Neutrophil (primary cell): ENCODE measurements around the gene FIZ1.

Source experiments
- H3K27ac ChIP-seq: fragments of 200-600 bp; sonication (generic); 2 replicates; pipeline ENCODE4 v1.5.1; 2016; ENCODE audit warnings: mild to moderate bottlenecking, moderate library complexity
- H3K27me3 ChIP-seq: fragments of 200-600 bp; sonication (generic); 2 replicates; pipeline ENCODE4 v1.6.0; 2016; ENCODE audit warnings: mild to moderate bottlenecking
- H3K36me3 ChIP-seq: fragments of 200-600 bp; sonication (generic); 2 replicates; pipeline ENCODE4 v1.5.1; 2017
- H3K4me1 ChIP-seq, 2 experiments: fragments of 200-600 bp in 1 of 2; sonication (generic) in 1 of 2; 1 replicate in 1 of 2; 2 replicates in 1 of 2; pipeline versions ENCODE4 v1.5.1 to v1.6.1; 2013 to 2016; ENCODE audit warnings: low read depth in 1 of 2, low read length in 1 of 2, mild to moderate bottlenecking in 1 of 2, moderate library complexity in 1 of 2; ENCODE audit not compliant: control insufficient read depth in 1 of 2, insufficient read depth in 1 of 2
- H3K4me3 ChIP-seq, 2 experiments: fragments of 200-600 bp in 1 of 2; sonication (generic) in 1 of 2; 1 replicate in 1 of 2; 2 replicates in 1 of 2; pipeline ENCODE4 v1.5.1; 2013 to 2016; ENCODE audit warnings: low read depth in 1 of 2, low read length in 1 of 2, mild to moderate bottlenecking in 1 of 2, moderate library complexity in 1 of 2
- H3K9me3 ChIP-seq: fragments of 200-600 bp; sonication (generic); 2 replicates; pipeline ENCODE4 v1.5.1; 2016
- TF ChIP-seq, protein P1 (sequence below): fragments of 200-600 bp; sonication (generic); IDR thresholded peaks from 2 replicates; pipeline ENCODE4 v1.5.1; 2016; ENCODE audit warnings: antibody characterized with exemption

FIZ1 gene

GRCh38 chr19:55623130-55623529, 23.8 kb upstream of the FIZ1 start:
- Histone ChIP-seq H3K9me3 (no peaks in the 10 kb centered on the region), H3K4me1 (peaks cover 67 to 71% of the 10 kb centered on the region in 2 experiments), H3K36me3 (peaks cover 9% of the 10 kb centered on the region), H3K27me3 (no peaks in the 10 kb centered on the region), H3K4me3 (no peak overlapping the region), H3K27ac (peak overlapping the region; percentile 96)
- TF ChIP-seq, protein P1, sequence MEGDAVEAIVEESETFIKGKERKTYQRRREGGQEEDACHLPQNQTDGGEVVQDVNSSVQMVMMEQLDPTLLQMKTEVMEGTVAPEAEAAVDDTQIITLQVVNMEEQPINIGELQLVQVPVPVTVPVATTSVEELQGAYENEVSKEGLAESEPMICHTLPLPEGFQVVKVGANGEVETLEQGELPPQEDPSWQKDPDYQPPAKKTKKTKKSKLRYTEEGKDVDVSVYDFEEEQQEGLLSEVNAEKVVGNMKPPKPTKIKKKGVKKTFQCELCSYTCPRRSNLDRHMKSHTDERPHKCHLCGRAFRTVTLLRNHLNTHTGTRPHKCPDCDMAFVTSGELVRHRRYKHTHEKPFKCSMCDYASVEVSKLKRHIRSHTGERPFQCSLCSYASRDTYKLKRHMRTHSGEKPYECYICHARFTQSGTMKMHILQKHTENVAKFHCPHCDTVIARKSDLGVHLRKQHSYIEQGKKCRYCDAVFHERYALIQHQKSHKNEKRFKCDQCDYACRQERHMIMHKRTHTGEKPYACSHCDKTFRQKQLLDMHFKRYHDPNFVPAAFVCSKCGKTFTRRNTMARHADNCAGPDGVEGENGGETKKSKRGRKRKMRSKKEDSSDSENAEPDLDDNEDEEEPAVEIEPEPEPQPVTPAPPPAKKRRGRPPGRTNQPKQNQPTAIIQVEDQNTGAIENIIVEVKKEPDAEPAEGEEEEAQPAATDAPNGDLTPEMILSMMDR, result no peak

- TF ChIP-seq, protein P1, result no peak
- Histone ChIP-seq H3K27me3 (no peaks in the 10 kb centered on the region), H3K36me3 (peaks cover 15% of the 10 kb centered on the region), H3K9me3 (no peaks in the 10 kb centered on the region), H3K4me3 (no peak overlapping the region), H3K27ac (peak overlapping the region; percentile 96), H3K4me1 (peaks cover 75 to 78% of the 10 kb centered on the region in 2 experiments)
These were observed 23.1 kb upstream of the FIZ1 start for GRCh38 chr19:55622242-55622969.

DNA sequence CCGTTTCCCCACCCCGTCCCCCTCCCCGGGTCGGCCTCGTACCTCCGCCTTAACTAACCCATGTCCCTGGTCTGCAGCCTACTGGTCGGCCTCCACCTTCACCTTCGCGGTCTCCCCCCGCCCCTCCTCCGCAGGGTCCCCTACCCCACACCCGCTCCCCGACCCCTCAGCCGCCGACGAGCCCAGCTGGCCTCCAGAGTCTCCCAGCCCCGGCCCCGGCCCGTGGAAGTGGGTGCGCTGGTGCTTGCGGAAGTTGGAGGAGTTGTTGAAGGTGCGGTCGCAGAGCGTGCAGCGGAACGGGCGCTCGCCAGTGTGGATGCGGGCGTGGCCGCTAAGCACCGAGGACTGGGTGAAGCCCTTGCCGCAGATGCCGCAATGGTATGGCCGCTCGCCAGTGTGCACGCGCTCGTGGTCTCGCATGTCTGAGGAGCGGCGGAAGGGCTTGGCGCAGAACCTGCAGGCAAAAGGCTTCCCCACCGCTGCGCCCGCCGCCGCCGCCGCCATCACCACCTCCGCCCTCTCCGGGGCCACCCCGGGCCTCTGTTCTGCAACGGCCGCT, 22.4 kb upstream of the FIZ1 start:
- no peaks in the 10 kb centered on the region for H3K27me3 ChIP-seq
- H3K4me3 ChIP-seq, result peak overlapping the region in 1 of 2 experiments; percentile 48
- peak overlapping the region; percentile 96 for H3K27ac ChIP-seq
- no peaks in the 10 kb centered on the region for H3K9me3 ChIP-seq
- TF ChIP-seq, protein P1, result no peak
- peaks cover 22% of the 10 kb centered on the region for H3K36me3 ChIP-seq
- peaks cover 78 to 80% of the 10 kb centered on the region in 2 experiments for H3K4me1 ChIP-seq

GRCh38 chr19:55621205-55621672, 21.9 kb upstream of the FIZ1 start:
- Histone ChIP-seq H3K4me1 (peaks cover 80 to 81% of the 10 kb centered on the region in 2 experiments), H3K36me3 (peaks cover 27% of the 10 kb centered on the region), H3K9me3 (no peaks in the 10 kb centered on the region), H3K27me3 (no peaks in the 10 kb centered on the region), H3K27ac (peak overlapping the region; percentile 96), H3K4me3 (peak overlapping the region; percentile 43 to 48)
- TF ChIP-seq, protein P1, result no peak

DNA sequence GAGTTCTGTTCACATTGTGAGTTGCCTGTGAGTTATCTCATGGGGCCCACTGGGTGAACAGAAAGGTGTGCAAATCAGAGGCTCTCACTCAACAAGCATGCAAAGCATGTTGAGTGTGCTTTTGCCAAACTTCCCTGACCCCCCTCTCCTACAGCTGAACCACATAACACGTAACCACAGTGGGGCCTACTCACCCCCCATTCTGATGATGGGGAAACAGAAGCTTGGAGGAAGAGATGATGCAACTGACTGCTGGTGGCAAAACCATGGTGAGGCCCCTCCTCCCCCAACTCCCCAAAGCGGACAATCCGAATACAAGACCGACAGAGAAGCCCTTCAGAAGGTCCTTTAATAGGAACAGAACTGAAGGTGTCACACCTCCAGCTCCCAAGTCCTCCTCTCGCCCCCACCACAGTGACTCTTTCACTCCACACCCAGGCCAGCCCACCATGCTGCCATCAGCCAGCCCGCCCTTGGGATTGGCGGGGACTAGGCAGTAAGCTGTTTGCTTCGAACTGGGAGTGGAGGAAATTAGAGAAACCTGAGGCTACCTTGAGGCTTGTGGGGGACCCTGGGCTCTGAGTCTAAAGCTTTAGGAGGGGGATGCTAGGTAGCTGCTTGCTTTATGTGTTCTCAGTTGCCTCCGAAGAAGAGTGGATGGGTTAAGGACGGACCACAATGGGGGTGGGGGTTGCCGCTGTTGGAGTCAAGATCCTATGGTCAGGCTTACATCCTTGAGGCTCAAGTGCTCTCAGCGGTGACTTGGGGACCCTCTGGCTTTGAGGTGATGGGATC, 21.3 kb upstream of the FIZ1 start:
- H3K27ac ChIP-seq, result peak overlapping the region; percentile 96
- peaks cover 80 to 81% of the 10 kb centered on the region in 2 experiments for H3K4me1 ChIP-seq
- no peaks in the 10 kb centered on the region for H3K27me3 ChIP-seq
- H3K9me3 ChIP-seq, result no peaks in the 10 kb centered on the region
- peak overlapping the region; percentile 43 to 48 for H3K4me3 ChIP-seq
- H3K36me3 ChIP-seq, result peaks cover 33% of the 10 kb centered on the region
- TF ChIP-seq, protein P1, result no peak
